Measurements from ENCODE around the gene TMEM244. TPM values are rescaled to one million over a fixed set of nuclear protein-coding genes. Genes with fewer than 3 reads are reported as not detected.

Gene TMEM244
- total and polyA plus RNA-seq, 9 of the 15 experiments (the other 6 are each of a cell fraction or from before 2014, with no cell fraction given): not detected

DNA sequence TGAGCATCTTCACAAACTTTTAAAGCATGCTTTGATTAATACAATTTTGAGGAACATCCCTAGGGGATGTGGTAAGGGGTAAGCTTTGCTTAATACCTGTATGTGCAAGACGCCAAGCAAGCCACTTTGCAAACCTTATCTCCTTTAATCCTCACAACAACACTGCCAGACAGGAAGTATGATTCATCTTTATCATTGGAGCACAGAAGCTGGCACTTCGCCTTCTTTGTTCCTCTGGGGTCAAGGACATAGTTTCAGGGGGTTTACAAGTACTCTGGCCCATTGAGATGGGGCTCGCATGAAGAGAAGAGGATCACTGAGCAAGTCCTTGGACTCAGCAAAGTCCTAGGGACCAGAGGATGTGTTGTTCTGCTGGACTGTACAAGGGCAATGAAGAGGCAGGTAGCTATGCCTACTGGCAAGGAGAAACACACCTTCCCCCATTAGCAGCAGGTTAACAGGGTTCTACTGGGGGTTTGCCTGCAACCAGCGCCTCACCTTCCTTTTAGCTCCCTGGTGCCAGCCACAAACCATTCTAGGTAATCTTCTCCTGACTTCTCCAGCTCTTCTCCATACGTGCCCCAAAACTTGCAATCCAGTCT lies 8.8 kb downstream of the TMEM244 start (continued):
- TF ChIP-seq, protein P1, sequence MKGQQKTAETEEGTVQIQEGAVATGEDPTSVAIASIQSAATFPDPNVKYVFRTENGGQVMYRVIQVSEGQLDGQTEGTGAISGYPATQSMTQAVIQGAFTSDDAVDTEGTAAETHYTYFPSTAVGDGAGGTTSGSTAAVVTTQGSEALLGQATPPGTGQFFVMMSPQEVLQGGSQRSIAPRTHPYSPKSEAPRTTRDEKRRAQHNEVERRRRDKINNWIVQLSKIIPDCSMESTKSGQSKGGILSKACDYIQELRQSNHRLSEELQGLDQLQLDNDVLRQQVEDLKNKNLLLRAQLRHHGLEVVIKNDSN (CRISPR knock-in tag; IDR thresholded peaks at IDR 0.05): no peak
- TF ChIP-seq, protein P2, sequence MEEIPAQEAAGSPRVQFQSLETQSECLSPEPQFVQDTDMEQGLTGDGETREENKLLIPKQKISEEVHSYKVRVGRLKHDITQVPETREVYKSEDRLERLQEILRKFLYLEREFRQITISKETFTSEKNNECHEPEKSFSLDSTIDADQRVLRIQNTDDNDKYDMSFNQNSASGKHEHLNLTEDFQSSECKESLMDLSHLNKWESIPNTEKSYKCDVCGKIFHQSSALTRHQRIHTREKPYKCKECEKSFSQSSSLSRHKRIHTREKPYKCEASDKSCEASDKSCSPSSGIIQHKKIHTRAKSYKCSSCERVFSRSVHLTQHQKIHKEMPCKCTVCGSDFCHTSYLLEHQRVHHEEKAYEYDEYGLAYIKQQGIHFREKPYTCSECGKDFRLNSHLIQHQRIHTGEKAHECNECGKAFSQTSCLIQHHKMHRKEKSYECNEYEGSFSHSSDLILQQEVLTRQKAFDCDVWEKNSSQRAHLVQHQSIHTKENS (CRISPR knock-in tag; IDR thresholded peaks at IDR 0.05): no peak
- TF ChIP-seq, protein P3, sequence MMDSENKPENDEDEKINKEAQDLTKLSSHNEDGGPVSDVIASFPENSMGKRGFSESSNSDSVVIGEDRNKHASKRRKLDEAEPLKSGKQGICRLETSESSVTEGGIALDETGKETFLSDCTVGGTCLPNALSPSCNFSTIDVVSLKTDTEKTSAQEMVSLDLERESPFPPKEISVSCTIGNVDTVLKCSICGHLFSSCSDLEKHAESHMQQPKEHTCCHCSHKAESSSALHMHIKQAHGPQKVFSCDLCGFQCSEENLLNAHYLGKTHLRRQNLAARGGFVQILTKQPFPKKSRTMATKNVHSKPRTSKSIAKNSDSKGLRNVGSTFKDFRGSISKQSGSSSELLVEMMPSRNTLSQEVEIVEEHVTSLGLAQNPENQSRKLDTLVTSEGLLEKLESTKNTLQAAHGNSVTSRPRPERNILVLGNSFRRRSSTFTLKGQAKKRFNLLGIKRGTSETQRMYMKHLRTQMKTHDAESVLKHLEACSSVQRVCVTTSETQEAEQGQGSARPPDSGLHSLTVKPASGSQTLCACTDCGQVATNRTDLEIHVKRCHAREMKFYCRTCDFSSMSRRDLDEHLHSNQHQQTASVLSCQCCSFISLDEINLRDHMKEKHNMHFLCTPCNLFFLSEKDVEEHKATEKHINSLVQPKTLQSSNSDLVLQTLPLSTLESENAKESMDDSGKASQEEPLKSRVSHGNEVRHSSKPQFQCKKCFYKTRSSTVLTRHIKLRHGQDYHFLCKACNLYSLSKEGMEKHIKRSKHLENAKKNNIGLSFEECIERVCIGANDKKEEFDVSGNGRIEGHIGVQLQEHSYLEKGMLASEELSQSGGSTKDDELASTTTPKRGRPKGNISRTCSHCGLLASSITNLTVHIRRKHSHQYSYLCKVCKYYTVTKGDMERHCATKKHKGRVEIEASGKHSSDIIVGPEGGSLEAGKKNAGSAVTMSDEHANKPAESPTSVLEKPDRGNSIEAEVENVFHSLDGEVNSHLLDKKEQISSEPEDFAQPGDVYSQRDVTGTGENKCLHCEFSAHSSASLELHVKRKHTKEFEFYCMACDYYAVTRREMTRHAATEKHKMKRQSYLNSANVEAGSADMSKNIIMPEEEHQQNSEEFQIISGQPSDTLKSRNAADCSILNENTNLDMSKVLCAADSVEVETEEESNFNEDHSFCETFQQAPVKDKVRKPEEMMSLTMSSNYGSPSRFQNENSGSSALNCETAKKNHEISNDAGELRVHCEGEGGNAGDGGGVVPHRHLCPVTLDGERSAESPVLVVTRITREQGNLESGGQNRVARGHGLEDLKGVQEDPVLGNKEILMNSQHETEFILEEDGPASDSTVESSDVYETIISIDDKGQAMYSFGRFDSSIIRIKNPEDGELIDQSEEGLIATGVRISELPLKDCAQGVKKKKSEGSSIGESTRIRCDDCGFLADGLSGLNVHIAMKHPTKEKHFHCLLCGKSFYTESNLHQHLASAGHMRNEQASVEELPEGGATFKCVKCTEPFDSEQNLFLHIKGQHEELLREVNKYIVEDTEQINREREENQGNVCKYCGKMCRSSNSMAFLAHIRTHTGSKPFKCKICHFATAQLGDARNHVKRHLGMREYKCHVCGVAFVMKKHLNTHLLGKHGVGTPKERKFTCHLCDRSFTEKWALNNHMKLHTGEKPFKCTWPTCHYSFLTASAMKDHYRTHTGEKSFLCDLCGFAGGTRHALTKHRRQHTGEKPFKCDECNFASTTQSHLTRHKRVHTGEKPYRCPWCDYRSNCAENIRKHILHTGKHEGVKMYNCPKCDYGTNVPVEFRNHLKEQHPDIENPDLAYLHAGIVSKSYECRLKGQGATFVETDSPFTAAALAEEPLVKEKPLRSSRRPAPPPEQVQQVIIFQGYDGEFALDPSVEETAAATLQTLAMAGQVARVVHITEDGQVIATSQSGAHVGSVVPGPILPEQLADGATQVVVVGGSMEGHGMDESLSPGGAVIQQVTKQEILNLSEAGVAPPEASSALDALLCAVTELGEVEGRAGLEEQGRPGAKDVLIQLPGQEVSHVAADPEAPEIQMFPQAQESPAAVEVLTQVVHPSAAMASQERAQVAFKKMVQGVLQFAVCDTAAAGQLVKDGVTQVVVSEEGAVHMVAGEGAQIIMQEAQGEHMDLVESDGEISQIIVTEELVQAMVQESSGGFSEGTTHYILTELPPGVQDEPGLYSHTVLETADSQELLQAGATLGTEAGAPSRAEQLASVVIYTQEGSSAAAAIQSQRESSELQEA (IDR thresholded peaks at IDR 0.05; ENCODE audit: low read depth): no peak
- TF ChIP-seq TRIM28 (IDR thresholded peaks at IDR 0.05): no peak
- no peak for TF ChIP-seq STAT5B (CRISPR knock-in tag; IDR thresholded peaks at IDR 0.05)
- TF ChIP-seq BRD9 (IDR thresholded peaks at IDR 0.05; ENCODE audit: low read depth, partially characterized antibody): peak; percentile 52
- TF ChIP-seq TCFL5 (CRISPR knock-in tag; conservative IDR thresholded peaks at IDR 0.05): no peak
- TF ChIP-seq ZBED1 (IDR thresholded peaks at IDR 0.05): 0 out of 2 replicates have a peak, but pooled peaks have one; percentile 54
- TF ChIP-seq SMAD2 (IDR thresholded peaks at IDR 0.05; ENCODE audit: low read depth, low read length): no peak
- TF ChIP-seq, protein P4, sequence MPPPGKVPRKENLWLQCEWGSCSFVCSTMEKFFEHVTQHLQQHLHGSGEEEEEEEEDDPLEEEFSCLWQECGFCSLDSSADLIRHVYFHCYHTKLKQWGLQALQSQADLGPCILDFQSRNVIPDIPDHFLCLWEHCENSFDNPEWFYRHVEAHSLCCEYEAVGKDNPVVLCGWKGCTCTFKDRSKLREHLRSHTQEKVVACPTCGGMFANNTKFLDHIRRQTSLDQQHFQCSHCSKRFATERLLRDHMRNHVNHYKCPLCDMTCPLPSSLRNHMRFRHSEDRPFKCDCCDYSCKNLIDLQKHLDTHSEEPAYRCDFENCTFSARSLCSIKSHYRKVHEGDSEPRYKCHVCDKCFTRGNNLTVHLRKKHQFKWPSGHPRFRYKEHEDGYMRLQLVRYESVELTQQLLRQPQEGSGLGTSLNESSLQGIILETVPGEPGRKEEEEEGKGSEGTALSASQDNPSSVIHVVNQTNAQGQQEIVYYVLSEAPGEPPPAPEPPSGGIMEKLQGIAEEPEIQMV (tag; conservative IDR thresholded peaks at IDR 0.05; ENCODE audit: low read depth): no peak
- TF ChIP-seq, protein P5, sequence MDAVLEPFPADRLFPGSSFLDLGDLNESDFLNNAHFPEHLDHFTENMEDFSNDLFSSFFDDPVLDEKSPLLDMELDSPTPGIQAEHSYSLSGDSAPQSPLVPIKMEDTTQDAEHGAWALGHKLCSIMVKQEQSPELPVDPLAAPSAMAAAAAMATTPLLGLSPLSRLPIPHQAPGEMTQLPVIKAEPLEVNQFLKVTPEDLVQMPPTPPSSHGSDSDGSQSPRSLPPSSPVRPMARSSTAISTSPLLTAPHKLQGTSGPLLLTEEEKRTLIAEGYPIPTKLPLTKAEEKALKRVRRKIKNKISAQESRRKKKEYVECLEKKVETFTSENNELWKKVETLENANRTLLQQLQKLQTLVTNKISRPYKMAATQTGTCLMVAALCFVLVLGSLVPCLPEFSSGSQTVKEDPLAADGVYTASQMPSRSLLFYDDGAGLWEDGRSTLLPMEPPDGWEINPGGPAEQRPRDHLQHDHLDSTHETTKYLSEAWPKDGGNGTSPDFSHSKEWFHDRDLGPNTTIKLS (IDR thresholded peaks at IDR 0.05; ENCODE audit: borderline replicate concordance, low read depth): no peak
- TF ChIP-seq ZKSCAN1 (IDR thresholded peaks at IDR 0.05; ENCODE audit: low read depth, low read length): no peak
- TF ChIP-seq, protein P6, sequence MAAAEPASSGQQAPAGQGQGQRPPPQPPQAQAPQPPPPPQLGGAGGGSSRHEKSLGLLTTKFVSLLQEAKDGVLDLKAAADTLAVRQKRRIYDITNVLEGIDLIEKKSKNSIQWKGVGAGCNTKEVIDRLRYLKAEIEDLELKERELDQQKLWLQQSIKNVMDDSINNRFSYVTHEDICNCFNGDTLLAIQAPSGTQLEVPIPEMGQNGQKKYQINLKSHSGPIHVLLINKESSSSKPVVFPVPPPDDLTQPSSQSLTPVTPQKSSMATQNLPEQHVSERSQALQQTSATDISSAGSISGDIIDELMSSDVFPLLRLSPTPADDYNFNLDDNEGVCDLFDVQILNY (CRISPR knock-in tag; IDR thresholded peaks at IDR 0.05): no peak

All from K562 (cell line).